Heart left ventricle (tissue), 13 donors: ENCODE results near the gene BTG2.

Experiments used
- POLR2A ChIP-seq, 2 donors: fragments of 450-650 bp; IDR thresholded peaks; one replicate each; pipeline ENCODE4 v1.6.1; 2017; ENCODE audit warnings: antibody characterized with exemption in 2 of 2, mild to moderate bottlenecking in 2 of 2, moderate library complexity in 2 of 2
- TF ChIP-seq, protein P1 (sequence below), 12 donors: fragments of 200-600 bp; sonication (generic) in 4 of 12; IDR thresholded peaks; one replicate each; pipeline versions ENCODE4 v1.5.0 to v1.8.0; 2018 to 2022; ENCODE audit warnings: antibody characterized with exemption in 12 of 12, mild to moderate bottlenecking in 5 of 12
- donor health status: ischemic (EF 13 %, LVEDD 7.1; RV severe dilation, severe dysfunction).
- donor health status: DM: no; HTN: yes; CAD: no.
- donor health status: DM: no; HTN: no; CAD: no.
- donor health status: ischemic (EF 25% LVEDD 6.9; RV normal size, moderate dysfunction).
- donor health status: ischemic (EF 25% LVEDD 5.7; RV mildly dilated, moderate dysfunction).
- donor health status: ischemic (EF 35%, LVEDD 5.7; RV mildly dilated, moderate dysfunction).
- donor health status: nonischemic (EF 11% LVEDD 7.7; RV severe dilation, severe dysfunction).
- donor health status: DM: yes; HTN: yes; CAD: no.
- donor health status: PGD.
- donor health status: ischemic (EF 29% LVEDD 5.4; RV normal size, mild dysfunction).
- donor health status: nonischemic (EF 23%, LVEDD 6.1; RV moderate dilation, normal function).

DNA sequence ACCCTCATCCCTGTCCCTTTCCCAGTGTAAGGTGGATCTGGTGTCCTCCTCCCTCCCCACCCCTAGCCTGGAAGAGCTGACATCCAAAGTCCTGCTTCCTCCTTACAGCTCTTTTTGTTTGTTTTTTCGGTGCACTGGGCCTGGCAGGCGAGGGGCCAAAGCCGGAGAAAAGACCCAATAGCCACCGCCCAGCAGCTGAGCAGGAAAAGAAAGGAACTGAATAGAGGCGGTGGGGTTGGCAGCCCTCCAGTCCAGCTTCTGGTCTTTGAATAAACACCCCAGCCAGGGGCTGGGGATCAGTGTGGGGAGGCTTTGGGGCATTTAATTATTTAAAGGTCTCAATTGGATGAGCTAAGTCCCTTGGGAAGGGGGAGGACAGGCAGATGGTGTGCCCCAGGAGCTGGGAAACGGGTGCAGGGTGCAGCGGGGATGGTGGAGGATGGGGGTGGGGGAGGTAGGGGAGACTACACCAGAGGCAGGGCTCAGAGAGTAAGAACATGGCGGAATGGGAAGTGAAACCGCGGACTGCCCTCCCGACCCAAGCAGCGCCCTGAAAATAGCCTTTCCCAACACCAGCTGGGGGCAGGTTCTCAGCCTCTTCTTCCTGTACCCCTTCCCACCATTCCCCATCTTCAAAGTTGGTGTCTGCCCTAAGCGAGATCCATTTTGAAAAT lies 20.2 kb downstream of the BTG2 start:
- TF ChIP-seq, protein P1, sequence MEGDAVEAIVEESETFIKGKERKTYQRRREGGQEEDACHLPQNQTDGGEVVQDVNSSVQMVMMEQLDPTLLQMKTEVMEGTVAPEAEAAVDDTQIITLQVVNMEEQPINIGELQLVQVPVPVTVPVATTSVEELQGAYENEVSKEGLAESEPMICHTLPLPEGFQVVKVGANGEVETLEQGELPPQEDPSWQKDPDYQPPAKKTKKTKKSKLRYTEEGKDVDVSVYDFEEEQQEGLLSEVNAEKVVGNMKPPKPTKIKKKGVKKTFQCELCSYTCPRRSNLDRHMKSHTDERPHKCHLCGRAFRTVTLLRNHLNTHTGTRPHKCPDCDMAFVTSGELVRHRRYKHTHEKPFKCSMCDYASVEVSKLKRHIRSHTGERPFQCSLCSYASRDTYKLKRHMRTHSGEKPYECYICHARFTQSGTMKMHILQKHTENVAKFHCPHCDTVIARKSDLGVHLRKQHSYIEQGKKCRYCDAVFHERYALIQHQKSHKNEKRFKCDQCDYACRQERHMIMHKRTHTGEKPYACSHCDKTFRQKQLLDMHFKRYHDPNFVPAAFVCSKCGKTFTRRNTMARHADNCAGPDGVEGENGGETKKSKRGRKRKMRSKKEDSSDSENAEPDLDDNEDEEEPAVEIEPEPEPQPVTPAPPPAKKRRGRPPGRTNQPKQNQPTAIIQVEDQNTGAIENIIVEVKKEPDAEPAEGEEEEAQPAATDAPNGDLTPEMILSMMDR (IDR thresholded peaks at IDR 0.05): no peak
- no peak for TF ChIP-seq POLR2A (IDR thresholded peaks at IDR 0.05)
